ENCODE results near the gene MAML2. TPM values are rescaled to one million over a fixed set of nuclear protein-coding genes. Genes with fewer than 3 reads are reported as not detected.

MAML2 gene
- total and polyA plus RNA-seq, 4 donors, result 3.8 to 41.8 (median 13.7) TPM

- no peak for TF ChIP-seq CTCF (IDR thresholded peaks at IDR 0.05; ENCODE audit: control extremely low read depth, extremely low read depth)
- H3K27ac ChIP-seq (ENCODE audit: low read depth in 1 of 2, low read length in 1 of 2), result no peak overlapping the region
- peaks cover 0 to 4% (median under 1%) of the 10 kb centered on the region in 4 donors for H3K36me3 ChIP-seq (ENCODE audit: control insufficient read depth in 4 of 4, insufficient read depth in 4 of 4, low read length in 4 of 4)
- ATAC-seq (ENCODE audit: insufficient read depth, low FRiP score) (no peak), DNase-seq (no peak)
- H3K9ac ChIP-seq (ENCODE audit: insufficient read depth in 1 of 2, low read length in 2 of 2), result no peak overlapping the region
- H3K4me1 ChIP-seq (ENCODE audit: control insufficient read depth in 5 of 5, insufficient read depth in 5 of 5, low read length in 5 of 5), result peaks cover 0 to 20% (median 5%) of the 10 kb centered on the region in 5 donors
- no peaks in the 10 kb centered on the region for H3K9me3 ChIP-seq (ENCODE audit: control insufficient read depth in 4 of 4, insufficient read depth in 3 of 4, low read length in 3 of 4)
- H3K27me3 ChIP-seq (ENCODE audit: control insufficient read depth in 3 of 3, insufficient read depth in 3 of 3, low read length in 2 of 3), result no peaks in the 10 kb centered on the region
- WGBS, 2 donors, result 95 to 97% methylated on average over 5 of the region's 5 CpGs
- no peak overlapping the region for H3K4me3 ChIP-seq
Observed at GRCh38 chr11:96021901-96022650, 320.9 kb downstream of the MAML2 start.

- ATAC-seq (ENCODE audit: insufficient read depth, low FRiP score) (no peak), DNase-seq (no peak)
- Histone ChIP-seq H3K4me1 (ENCODE audit: control insufficient read depth in 5 of 5, insufficient read depth in 5 of 5, low read length in 5 of 5) (peaks cover 0 to 23% (median 5%) of the 10 kb centered on the region in 5 donors), H3K36me3 (ENCODE audit: control insufficient read depth in 4 of 4, insufficient read depth in 4 of 4, low read length in 4 of 4) (peaks cover 0 to 4% (median under 1%) of the 10 kb centered on the region in 4 donors), H3K27me3 (ENCODE audit: control insufficient read depth in 3 of 3, insufficient read depth in 3 of 3, low read length in 2 of 3) (no peaks in the 10 kb centered on the region), H3K27ac (ENCODE audit: low read depth in 1 of 2, low read length in 1 of 2) (no peak overlapping the region), H3K4me3 (no peak overlapping the region), H3K9ac (ENCODE audit: insufficient read depth in 1 of 2, low read length in 2 of 2) (no peak overlapping the region), H3K9me3 (ENCODE audit: control insufficient read depth in 4 of 4, insufficient read depth in 3 of 4, low read length in 3 of 4) (no peaks in the 10 kb centered on the region)
- WGBS, 2 donors, result 81 to 86% methylated on average over 8 of the region's 8 CpGs
- TF ChIP-seq CTCF (IDR thresholded peaks at IDR 0.05; ENCODE audit: control extremely low read depth, extremely low read depth), result no peak
Observed at GRCh38 chr11:96019810-96020747, 322.9 kb downstream of the MAML2 start.

- Histone ChIP-seq H3K27ac (ENCODE audit: low read depth in 1 of 2, low read length in 1 of 2) (no peak overlapping the region), H3K4me1 (ENCODE audit: control insufficient read depth in 5 of 5, insufficient read depth in 5 of 5, low read length in 5 of 5) (peaks cover 0 to 24% (median 5%) of the 10 kb centered on the region in 5 donors), H3K9ac (ENCODE audit: insufficient read depth in 1 of 2, low read length in 2 of 2) (no peak overlapping the region), H3K36me3 (ENCODE audit: control insufficient read depth in 4 of 4, insufficient read depth in 4 of 4, low read length in 4 of 4) (peaks cover 0 to 4% (median under 1%) of the 10 kb centered on the region in 4 donors), H3K27me3 (ENCODE audit: control insufficient read depth in 3 of 3, insufficient read depth in 3 of 3, low read length in 2 of 3) (no peaks in the 10 kb centered on the region), H3K4me3 (no peak overlapping the region), H3K9me3 (ENCODE audit: control insufficient read depth in 4 of 4, insufficient read depth in 3 of 4, low read length in 3 of 4) (no peaks in the 10 kb centered on the region)
- TF ChIP-seq CTCF (IDR thresholded peaks at IDR 0.05; ENCODE audit: control extremely low read depth, extremely low read depth), result no peak
- no peak for ATAC-seq (ENCODE audit: insufficient read depth, low FRiP score)
- DNase-seq, result no peak
Observed at GRCh38 chr11:96019281-96019680, 323.7 kb downstream of the MAML2 start.
